ENCODE data around the gene CR2. TPM values are rescaled to one million over a fixed set of nuclear protein-coding genes. Genes with fewer than 3 reads are reported as not detected.
"Not testable (repeated sequence)": the region's sequence is repeated elsewhere in the genome, so short reads cannot be mapped to it uniquely, and the experiment has no call there.

CR2 gene
- polyA plus RNA-seq, 1 of the 3 experiments (the other 2 are of a cell fraction), result not detected

- H3K9me3 ChIP-seq; H3K9me2 ChIP-seq; H2AFZ ChIP-seq (ENCODE audit: low read depth); H3F3A ChIP-seq (replicated peaks; ENCODE audit: insufficient read depth); H3K4me2 ChIP-seq; H3K9ac ChIP-seq; POLR2A ChIA-PET; H4K20me1 ChIP-seq (ENCODE audit: insufficient read depth); DNase-seq; H3K27me3 ChIP-seq (ENCODE audit: insufficient read depth); H3K4me3 ChIP-seq (ENCODE audit: low read depth in 2 of 2, low read length in 1 of 2); H3K36me3 ChIP-seq (replicated peaks in 1 of 2; ENCODE audit: control insufficient read depth in 1 of 2, insufficient read depth in 2 of 2, low read length in 1 of 2); H3K27ac ChIP-seq (ENCODE audit: low read depth in 2 of 2, low read length in 1 of 2); H3K79me2 ChIP-seq (ENCODE audit: insufficient read depth); CTCF ChIA-PET; H3K4me1 ChIP-seq (ENCODE audit: control insufficient read depth in 1 of 2, insufficient read depth in 2 of 2, low read depth in 1 of 2, low read length in 1 of 2): not testable (repeated sequence)
- no CpG with 5 or more reads among the region's 5 CpGs for WGBS (ENCODE audit: low lambda C conversion rate)
Observed at GRCh38 chr1:207536263-207536662, 82.1 kb downstream of the CR2 start.

Other genes with a start within 250 kb of the CR2 start
- 10.4 and 14.7 TPM in 2 replicates for gene CD55, start 132.7 kb upstream of the CR2 start, polyA plus RNA-seq (2012; rRNA removed)
- not detected in 2 replicates for gene CR1, start 41.8 kb downstream of the CR2 start, polyA plus RNA-seq (2012; rRNA removed)
- gene CR1L, start 190.8 kb downstream of the CR2 start, polyA plus RNA-seq (2012; rRNA removed), result not detected in 2 replicates

Measured in SK-N-SH (cell line).